Stimulated activated CD4-positive, alpha-beta T cell treated with anti-CD3 and anti-CD28 coated beads, Interleukin-2, amount 100 ng/mL, for 48 hours (primary cell): ENCODE measurements around the gene HS3ST6.
"Not testable (repeated sequence)": the region's sequence is repeated elsewhere in the genome, so short reads cannot be mapped to it uniquely, and the experiment has no call there.

Experiments
- DNase-seq, 2 donors: peaks; one replicate each; pipeline ENCODE4 v3.0.0-alpha.2; 2020

Gene HS3ST6

GRCh38 chr16:1906055-1906845, 12.0 kb downstream of the HS3ST6 start:
- DNase-seq = no peak

DNA sequence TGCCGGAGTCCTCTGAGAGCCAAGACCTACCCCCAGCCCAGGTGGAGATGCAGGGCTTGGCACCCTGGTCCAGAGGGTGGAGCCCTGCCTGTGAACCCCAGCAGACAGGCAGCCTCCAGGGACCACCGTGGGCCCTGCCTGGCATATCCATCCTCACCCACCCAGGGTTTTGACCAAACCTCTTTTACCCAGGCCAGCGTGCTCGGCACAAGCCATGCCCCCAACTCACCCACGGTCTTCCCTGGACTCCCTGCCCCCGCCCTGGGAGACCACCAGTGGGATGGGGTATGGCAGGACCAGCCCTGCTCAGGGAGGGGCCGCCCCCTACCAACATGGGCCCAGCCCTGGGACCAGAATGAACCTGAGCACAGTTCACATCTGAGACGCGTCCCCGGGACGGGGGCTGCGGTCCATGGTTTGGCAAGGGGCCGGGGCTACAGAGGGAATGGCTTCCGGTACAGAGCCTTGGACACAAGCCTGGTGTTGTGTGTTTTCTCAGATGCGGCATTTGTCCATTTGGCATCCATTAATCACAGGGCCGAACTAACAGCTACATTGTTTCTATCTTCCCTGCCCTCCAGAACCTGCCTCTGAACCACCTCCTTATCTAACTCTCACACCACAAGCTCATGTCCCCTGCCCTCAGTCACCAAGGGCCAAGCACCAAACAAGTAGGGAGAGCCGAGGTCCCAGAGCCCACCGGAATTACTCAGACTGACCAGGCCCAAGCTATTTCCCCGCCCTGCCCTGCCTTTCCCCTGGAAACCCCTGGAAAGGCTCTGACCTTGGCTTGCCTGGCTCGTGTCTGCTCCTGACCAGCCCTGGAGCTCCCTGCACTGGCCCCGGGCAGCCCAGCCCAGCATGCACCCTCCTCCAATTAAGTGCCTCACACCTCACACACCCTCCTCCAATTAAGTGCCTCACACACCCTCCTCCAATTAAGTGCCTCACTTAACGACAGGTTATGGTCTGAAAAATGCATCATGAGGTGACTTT, 14.1 kb downstream of the HS3ST6 start:
- no peak for DNase-seq

DNA sequence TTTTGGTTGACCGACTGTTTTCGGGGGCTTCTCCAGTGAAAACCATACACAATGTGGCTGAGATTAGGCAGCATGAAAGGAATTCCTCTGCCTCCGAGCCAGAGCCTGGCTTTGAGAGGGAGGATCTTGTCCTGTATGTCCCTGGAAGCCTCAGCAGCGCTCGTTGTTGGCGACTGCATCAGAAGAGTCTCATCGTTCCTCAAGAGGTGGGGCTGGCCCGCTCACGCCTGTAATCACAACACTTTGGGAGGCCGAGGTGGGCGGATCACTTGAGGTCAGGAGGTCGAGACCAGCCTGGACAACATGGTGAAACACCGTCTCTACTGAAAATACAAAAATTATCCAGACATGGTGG, 15.0 kb downstream of the HS3ST6 start:
- DNase-seq = no peak

GRCh38 chr16:1902547-1903219, 15.5 kb downstream of the HS3ST6 start:
- no peak for DNase-seq

DNA sequence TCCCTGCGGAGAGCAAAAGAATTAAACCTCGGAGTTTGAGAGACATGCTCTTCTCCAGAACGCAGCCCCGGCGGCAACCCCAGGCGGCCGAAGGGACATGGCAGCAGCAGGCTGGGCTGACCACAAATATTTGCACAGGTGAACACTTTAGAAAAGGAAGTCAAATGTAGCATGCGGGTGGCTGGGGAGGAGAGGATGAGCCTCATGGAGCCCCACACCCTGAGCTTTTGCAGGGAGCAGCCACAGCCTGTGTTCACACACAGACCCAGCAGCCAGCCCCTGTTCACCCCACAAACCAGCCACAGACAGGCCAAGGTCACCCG, 17.8 kb downstream of the HS3ST6 start:
- no peak for DNase-seq

GRCh38 chr16:1899641-1900451, 18.4 kb downstream of the HS3ST6 start:
- no peak for DNase-seq

DNA sequence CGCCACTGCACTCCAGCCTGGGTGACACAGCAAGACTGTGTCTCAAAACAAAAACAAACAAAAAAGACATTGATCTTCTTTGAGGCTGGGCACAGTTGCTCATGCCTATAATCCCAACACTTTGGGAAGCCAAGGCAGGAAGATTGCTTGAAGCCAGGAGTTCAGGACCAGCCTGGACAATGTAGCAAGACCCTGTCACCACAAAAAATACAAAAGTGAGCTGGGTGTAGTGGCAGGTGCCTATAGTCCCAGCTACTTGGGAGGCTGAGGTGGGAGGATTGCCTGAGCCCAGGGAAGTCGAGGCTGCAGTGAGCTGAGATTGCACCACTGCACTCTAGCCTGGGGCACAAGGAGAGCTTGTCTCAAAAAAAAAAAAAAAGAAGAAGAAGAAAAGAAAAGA, 20.5 kb downstream of the HS3ST6 start:
- DNase-seq = not testable (repeated sequence)

DNA sequence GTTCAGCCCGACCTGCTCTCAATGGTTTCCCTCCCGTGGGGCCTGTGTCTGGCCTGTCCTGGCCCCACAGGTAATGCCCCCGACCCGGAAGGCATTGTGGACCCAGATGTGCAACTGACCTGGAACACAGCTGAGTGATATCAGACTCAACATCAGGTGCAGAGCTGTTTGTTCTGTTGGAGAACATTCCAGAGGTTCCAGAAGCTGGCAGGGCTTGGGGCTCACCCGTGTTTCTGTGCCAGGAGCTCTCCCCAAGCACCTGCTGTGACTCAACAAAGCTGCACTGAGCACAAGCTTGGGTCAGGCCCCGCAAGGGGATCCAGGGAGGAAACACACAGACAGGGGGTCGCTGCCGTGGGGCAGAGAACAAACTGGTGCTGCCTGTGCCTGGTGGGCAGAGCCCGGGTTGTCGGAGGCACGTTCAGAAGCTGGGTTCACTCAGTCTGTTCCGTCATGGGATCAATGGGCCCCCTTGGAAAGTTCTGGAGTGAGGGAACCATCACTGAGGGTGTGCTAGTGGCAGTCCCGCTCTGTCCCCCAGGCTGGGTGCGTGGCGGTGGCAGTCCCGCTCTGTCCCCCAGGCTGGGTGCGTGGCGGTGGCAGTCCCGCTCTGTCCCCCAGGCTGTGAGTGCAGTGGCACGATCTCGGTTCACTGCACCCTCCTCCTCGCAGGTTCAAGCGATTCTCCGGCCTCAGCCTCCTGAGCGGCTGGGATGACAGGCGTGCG, 22.1 kb downstream of the HS3ST6 start:
- DNase-seq = no peak

GRCh38 chr16:1895068-1895467, 23.1 kb downstream of the HS3ST6 start:
- no peak for DNase-seq

- no peak for DNase-seq
These were observed 27.5 kb downstream of the HS3ST6 start for GRCh38 chr16:1890708-1891050.

- DNase-seq = no peak
These were observed 28.0 kb downstream of the HS3ST6 start for GRCh38 chr16:1890024-1890707.

DNA sequence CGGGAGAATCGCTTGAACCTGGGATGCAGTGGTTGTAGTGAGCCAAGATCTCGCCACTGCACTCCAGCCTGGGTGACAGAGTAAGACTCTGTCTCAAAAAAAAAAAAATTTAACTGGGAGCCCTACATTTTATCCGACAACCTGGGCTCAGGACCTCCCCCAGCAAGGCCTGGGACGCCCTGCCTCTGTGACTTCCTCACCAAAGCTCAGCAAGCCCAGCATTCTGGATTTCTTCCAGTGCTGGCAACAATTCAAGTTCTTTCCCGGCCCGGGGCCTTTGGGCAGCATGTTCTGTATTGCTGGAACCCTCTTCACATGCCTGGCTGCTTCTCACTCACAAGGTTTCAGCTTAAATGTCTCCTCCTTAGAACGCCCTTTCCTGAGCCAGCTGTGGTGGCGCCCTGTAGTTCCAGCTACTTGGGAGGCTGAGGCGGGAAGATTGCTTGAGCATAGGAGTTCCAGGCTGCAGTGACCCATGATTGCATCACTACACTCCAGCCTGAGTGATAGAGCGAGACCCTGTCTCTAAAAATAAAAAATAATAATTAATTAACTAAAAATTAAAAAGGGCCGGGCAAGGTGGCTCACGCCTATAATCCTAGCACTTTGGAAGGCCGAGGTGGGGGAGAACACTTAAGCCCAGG, 30.4 kb downstream of the HS3ST6 start:
- no peak for DNase-seq

DNA sequence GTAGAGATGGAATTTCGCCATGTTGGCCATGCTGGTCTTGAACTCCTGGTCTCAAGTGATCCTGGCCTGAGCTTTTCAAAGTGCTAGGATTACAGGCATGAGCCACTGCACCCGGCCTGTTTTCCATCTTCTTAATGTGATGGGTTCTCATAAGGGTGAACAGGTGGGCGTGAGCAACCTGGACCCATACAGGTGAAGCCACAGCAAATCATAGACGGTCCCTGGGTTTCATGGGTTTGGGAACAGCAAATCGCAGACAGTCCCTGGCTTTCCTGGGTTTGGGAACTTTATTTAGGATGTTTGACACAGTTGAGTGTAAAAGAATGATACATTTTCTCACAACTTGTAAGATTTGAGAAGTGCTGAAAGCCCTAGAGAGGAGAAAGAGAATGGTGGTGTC, 33.3 kb downstream of the HS3ST6 start:
- DNase-seq = no peak

GRCh38 chr16:1884155-1884760, 34.0 kb downstream of the HS3ST6 start:
- DNase-seq = no peak

GRCh38 chr16:1881172-1881571, 37.0 kb downstream of the HS3ST6 start:
- not testable (repeated sequence) for DNase-seq

GRCh38 chr16:1879477-1879876, 38.7 kb downstream of the HS3ST6 start:
- no peak for DNase-seq

DNA sequence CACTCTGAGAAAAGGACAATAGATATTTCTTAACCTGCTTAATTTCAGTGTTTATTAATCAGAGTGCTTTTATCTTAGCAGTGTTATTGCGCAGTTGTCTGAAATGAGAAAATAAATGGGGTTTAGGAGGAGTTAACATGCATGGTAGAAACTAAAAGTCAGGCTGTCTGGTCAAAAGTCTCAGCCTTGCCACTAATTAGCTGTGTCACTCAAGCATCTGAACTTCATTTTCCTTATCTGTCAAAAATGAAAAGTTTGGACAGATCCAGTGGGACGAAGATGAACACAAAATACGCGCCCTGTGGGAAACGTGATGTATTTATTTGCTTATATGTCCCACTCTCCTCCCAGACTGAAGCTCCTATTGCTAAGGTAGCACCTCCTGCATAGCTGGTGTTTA, 40.0 kb downstream of the HS3ST6 start:
- DNase-seq = no peak

GRCh38 chr16:1877804-1878203, 40.4 kb downstream of the HS3ST6 start:
- no peak for DNase-seq

DNA sequence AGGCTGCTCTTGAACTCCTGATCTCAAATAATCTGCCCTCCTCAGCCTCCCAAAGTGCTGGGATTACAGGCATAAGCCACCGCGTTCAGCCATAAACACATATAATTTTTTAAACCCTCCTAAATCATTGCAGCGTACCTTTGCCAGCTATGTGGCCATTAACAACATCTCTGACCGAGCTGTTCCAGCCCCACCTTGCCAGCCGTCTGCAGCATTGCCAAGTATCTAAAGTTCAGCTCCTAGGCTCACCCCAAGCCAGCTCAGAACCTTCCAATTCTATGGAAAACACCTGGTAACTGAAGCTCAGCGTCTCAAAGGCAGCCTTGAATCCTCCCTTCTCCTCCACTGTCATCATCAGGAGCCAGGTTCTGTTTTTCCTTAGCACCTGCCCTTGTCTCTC, 41.1 kb downstream of the HS3ST6 start:
- DNase-seq = no peak

GRCh38 chr16:1876468-1876867, 41.7 kb downstream of the HS3ST6 start:
- DNase-seq = no peak

DNA sequence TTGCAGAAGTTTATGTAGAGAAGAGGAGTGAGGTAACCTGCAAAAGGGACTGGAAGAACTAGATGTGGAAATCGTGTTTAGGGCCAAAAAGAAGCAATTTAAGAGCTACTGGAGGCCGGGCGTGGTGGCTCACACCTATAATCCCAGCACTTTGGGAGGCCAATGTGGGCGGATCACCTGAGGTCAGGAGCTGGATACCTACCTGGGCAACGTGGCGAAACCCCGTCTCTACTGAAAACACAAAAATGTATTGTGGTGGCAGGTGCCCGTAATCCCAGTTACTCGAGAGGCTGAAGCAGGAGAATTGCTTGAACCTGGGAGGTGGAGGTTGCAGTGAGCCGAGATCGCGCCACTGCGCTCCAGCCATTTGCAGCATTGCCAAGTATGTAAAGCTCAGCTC, 42.1 kb downstream of the HS3ST6 start:
- DNase-seq = not testable (repeated sequence)
